Activated B cell treated with CpG ODN at 0.5 μM for 24 hours (primary cell): ENCODE data around the gene COPS9. TPM values are rescaled to one million over a fixed set of nuclear protein-coding genes. Genes with fewer than 3 reads are reported as not detected.

Experiments used
- ATAC-seq: fragments of 200-7000 bp; cut with Tn5 transposase; one replicate; pipeline ENCODE4 v1.10.0; 2021; ENCODE audit warnings: low read depth, mild to moderate bottlenecking, moderate library complexity
- CTCF ChIA-PET: fragments of 350-600 bp; sonication (Branson Sonifier 250); formaldehyde crosslinking; loops from one replicate; lab custom pipeline; 2021; ENCODE audit warnings: antibody characterized with exemption; lab: Charles Lee
- POLR2A ChIA-PET: fragments of 350-600 bp; sonication (Branson Sonifier 250); formaldehyde crosslinking; loops from one replicate; lab custom pipeline; 2021; ENCODE audit warnings: antibody characterized with exemption; lab: Charles Lee
- DNase-seq: peaks from one replicate; pipeline ENCODE4 v3.0.0; 2022
- H3K27ac Mint-ChIP-seq: one replicate; pipeline ENCODE4 v1.8.0; 2020; ENCODE audit warnings: mixed read lengths
- H3K27me3 Mint-ChIP-seq: one replicate; pipeline ENCODE4 v1.8.0; 2021; ENCODE audit warnings: mixed read lengths
- H3K36me3 Mint-ChIP-seq: one replicate; pipeline ENCODE4 v1.8.0; 2021; ENCODE audit warnings: low read depth, mixed read lengths
- H3K4me1 Mint-ChIP-seq: one replicate; pipeline ENCODE4 v1.8.0; 2021; ENCODE audit warnings: mixed read lengths
- H3K4me3 Mint-ChIP-seq: one replicate; pipeline ENCODE4 v1.8.0; 2020; ENCODE audit warnings: mild to moderate bottlenecking, mixed read lengths
- H3K9me3 Mint-ChIP-seq: one replicate; pipeline ENCODE4 v1.8.0; 2020; ENCODE audit warnings: mixed read lengths
- CTCF ChIP-seq: fragments of 200-600 bp; IDR thresholded peaks from one replicate; pipeline ENCODE4 v1.8.0; 2022; ENCODE audit warnings: antibody characterized with exemption, mild to moderate bottlenecking
- intact Hi-C: fragments of 100-400 bp; cut with micrococcal nuclease; formaldehyde crosslinking; loops from one replicate; pipeline ENCODE4 v1.15.1; 2024
- total RNA-seq: library from RNA; stranded (reverse); gene quantifications from 2 replicates; pipeline ENCODE4 v1.2.3, GENCODE V29; 2022

The COPS9 gene
- total RNA-seq, 1 donor from 2014 or later = 78.6 TPM

GRCh38 chr2:240159251-240159839 lies 23.2 kb upstream of the COPS9 start:
- Mint-ChIP-seq H3K36me3 (no peaks in the 10 kb centered on the region), H3K27me3 (peaks cover 2% of the 10 kb centered on the region), H3K4me1 (no peaks in the 10 kb centered on the region), H3K9me3 (no peaks in the 10 kb centered on the region), H3K4me3 (no peak overlapping the region), H3K27ac (no peak overlapping the region)
- ChIA-PET CTCF (no interaction called here), POLR2A (interaction anchor here (0.7 kb wide), 1 partner anchor 499 kb away, joined by 5 read pairs; no protein-coding TSS in a partner anchor)
- intact Hi-C loops = no loop called here
- no peak for TF ChIP-seq CTCF
- ATAC-seq = no peak
- no peak for DNase-seq

DNA sequence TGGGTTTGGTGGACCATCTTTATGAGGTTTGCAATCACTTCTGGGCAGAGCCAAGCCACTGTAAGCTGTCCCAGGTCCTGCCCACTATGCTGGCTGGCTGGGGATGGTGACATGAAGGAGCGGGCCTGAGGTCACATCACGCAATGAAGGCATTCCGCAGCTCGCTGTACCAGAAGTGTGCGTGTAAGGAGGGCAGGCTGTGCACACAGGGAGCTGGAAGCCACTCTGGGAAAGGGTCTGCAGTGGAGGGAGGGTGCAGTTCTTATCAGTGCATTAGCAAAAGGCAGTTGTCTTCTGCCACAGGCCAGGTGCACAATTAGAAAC lies 21.0 kb upstream of the COPS9 start:
- DNase-seq (no peak), ATAC-seq (no peak)
- TF ChIP-seq CTCF = no peak
- peaks cover 4% of the 10 kb centered on the region for H3K27me3 Mint-ChIP-seq
- H3K4me3 Mint-ChIP-seq = no peak overlapping the region
- peaks cover 5% of the 10 kb centered on the region for H3K9me3 Mint-ChIP-seq
- no peaks in the 10 kb centered on the region for H3K36me3 Mint-ChIP-seq
- intact Hi-C loops = no loop called here
- POLR2A ChIA-PET = no interaction called here
- CTCF ChIA-PET = no interaction called here
- no peaks in the 10 kb centered on the region for H3K4me1 Mint-ChIP-seq
- H3K27ac Mint-ChIP-seq = no peak overlapping the region

DNA sequence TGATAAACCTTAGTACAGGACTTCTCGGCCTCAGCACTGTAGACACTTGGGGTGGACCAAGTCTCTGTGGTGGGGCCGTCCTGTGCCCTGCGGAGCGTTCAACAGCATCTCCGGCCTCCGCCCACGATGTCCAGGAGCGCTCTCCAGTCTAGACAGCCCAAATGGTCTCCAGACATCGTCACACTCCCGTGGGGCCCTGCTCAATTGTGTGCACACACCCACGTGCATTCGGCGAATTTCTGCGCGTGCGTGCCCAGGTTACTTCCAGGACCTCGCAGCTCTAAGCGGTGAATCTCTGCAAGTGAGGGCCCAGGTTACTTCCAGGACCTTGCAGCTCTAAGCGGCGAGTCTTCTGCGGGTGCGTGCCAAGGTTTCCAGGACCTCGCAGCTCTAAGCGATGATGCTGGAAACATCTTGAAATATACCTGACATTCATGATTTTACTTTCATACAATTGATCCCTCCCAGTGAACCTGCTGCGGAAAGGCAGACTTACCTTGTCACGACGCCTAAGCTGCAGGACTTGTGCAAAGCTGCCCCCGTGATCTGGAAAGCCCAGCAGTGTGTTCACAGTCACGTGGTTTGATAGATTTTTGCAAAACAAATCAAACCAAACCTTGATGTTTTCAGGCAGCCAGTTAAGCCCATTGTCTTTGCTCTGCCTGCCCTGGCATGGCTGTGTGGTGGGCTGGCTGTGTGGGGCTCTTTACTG lies 20.5 kb upstream of the COPS9 start:
- Mint-ChIP-seq H3K27ac (no peak overlapping the region), H3K36me3 (no peaks in the 10 kb centered on the region), H3K9me3 (peaks cover 5% of the 10 kb centered on the region), H3K4me3 (no peak overlapping the region), H3K27me3 (peaks cover 8% of the 10 kb centered on the region), H3K4me1 (no peaks in the 10 kb centered on the region)
- intact Hi-C loops = no loop called here
- TF ChIP-seq CTCF = no peak
- ATAC-seq = no peak
- ChIA-PET POLR2A (no interaction called here), CTCF (no interaction called here)
- DNase-seq = no peak

DNA sequence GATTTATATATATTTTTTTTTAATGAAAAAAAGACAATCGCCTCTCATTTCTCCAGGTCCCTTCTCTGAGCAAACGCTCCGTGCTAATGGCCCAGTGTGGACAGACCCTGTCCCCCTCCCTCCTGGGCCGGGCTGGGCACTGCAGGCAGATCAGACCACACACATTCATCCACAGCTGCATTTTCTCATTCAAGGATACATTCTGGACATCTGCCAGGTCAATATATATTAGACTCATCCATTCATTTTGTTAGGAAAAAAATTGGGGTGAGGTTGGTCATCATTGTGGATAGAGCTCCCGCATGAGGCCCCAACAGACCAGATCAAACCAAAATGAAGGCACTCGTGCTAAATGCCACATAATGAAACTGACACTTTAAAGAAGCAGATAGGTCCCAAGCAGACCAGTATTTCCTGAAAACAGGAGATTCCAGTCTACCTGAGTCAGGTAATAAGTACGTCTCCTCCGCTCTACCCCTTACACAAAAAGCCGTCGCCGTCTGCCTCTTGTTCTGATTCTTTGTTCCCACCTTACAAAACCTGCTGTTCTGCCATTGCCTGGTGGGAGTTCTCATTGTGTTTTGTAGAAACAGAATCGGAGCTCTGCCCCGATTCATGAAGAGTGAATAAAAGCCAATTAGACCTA lies 19.8 kb upstream of the COPS9 start:
- H3K4me1 Mint-ChIP-seq = no peaks in the 10 kb centered on the region
- no peak overlapping the region for H3K27ac Mint-ChIP-seq
- intact Hi-C loops = no loop called here
- ChIA-PET CTCF (no interaction called here), POLR2A (no interaction called here)
- peaks cover 5% of the 10 kb centered on the region for H3K9me3 Mint-ChIP-seq
- no peak for DNase-seq
- H3K27me3 Mint-ChIP-seq = peaks cover 10% of the 10 kb centered on the region
- ATAC-seq = no peak
- no peak for TF ChIP-seq CTCF
- no peaks in the 10 kb centered on the region for H3K36me3 Mint-ChIP-seq
- H3K4me3 Mint-ChIP-seq = no peak overlapping the region

GRCh38 chr2:240155048-240155744 lies 19.1 kb upstream of the COPS9 start:
- intact Hi-C loops = no loop called here
- DNase-seq (no peak), ATAC-seq (no peak)
- Mint-ChIP-seq H3K4me1 (no peaks in the 10 kb centered on the region), H3K27ac (no peak overlapping the region), H3K27me3 (peaks cover 10% of the 10 kb centered on the region), H3K9me3 (peaks cover 5% of the 10 kb centered on the region), H3K4me3 (no peak overlapping the region), H3K36me3 (no peaks in the 10 kb centered on the region)
- ChIA-PET CTCF (no interaction called here), POLR2A (no interaction called here)
- no peak for TF ChIP-seq CTCF
